H1 (cell line): ENCODE measurements around the gene ZDHHC22. TPM values are rescaled to one million over a fixed set of nuclear protein-coding genes. Genes with fewer than 3 reads are reported as not detected.

Experiments
- CTCF ChIA-PET: fragments of 300-600 bp; sonication (Branson Sonifier 250); formaldehyde crosslinking; loops from one replicate; lab custom pipeline; 2021; ENCODE audit not compliant: partially characterized antibody; lab: Charles Lee
- POLR2A ChIA-PET: fragments of 300-600 bp; sonication (Branson Sonifier 250); formaldehyde crosslinking; loops from one replicate; lab custom pipeline; 2021; ENCODE audit warnings: inconsistent platforms; ENCODE audit not compliant: partially characterized antibody; lab: Charles Lee
- DNase-seq, 2 experiments: peaks; one replicate each; pipeline versions ENCODE4 v3.0.0 to v3.0.0-alpha.2; 2010 to 2022; ENCODE audit warnings: low spot score in 2 of 2, low read depth in 1 of 2, mixed read lengths in 1 of 2
- FAIRE-seq: peaks from 2 replicates; lab custom pipeline; 2011; peaks lifted over from hg19 to GRCh38; lab: Jason Lieb, UNC
- H2AFZ ChIP-seq: 2 replicates; pipeline ENCODE4 v1.8.1; 2012; ENCODE audit warnings: low read length, inconsistent platforms
- H2AK5ac ChIP-seq: 2 replicates; pipeline ENCODE4 v1.6.1; 2013; ENCODE audit warnings: low read depth, low read length
- H2BK120ac ChIP-seq: replicated peaks from 2 replicates; pipeline ENCODE3; 2013; ENCODE audit warnings: low read depth, low read length, inconsistent platforms
- H2BK12ac ChIP-seq: 2 replicates; pipeline ENCODE4 v1.6.1; 2013; ENCODE audit warnings: low read depth, low read length
- H2BK15ac ChIP-seq: 2 replicates; pipeline ENCODE4 v1.6.1; 2013; ENCODE audit warnings: low read length
- H2BK20ac ChIP-seq: 2 replicates; pipeline ENCODE4 v1.6.1; 2013; ENCODE audit warnings: low read length
- H2BK5ac ChIP-seq: 2 replicates; pipeline ENCODE4 v1.6.1; 2013; ENCODE audit warnings: low read depth, low read length
- H3K14ac ChIP-seq: 2 replicates; pipeline ENCODE4 v1.6.1; 2013; ENCODE audit warnings: inconsistent platforms; ENCODE audit not compliant: insufficient read length
- H3K18ac ChIP-seq: 2 replicates; pipeline ENCODE4 v1.6.1; 2013; ENCODE audit warnings: low read length; ENCODE audit errors: extremely low read depth
- H3K23ac ChIP-seq: 2 replicates; pipeline ENCODE4 v1.6.1; 2013; ENCODE audit warnings: inconsistent platforms; ENCODE audit not compliant: insufficient read length
- H3K23me2 ChIP-seq: 2 replicates; pipeline ENCODE4 v1.6.1; 2013; ENCODE audit warnings: low read depth, low read length
- H3K27ac ChIP-seq: 2 replicates; pipeline ENCODE4 v1.6.1; 2011; ENCODE audit warnings: low read depth, low read length, inconsistent platforms
- H3K27me3 ChIP-seq, 4 experiments: replicated peaks in 1 of 4; 1 replicate in 1 of 4; 2 replicates in 3 of 4; pipeline versions ENCODE4 v1.6.1 to v1.8.1; 2011 to 2013; ENCODE audit warnings: low read length in 3 of 4, mild to moderate bottlenecking in 3 of 4, inconsistent platforms in 2 of 4, mixed read lengths in 2 of 4, moderate library complexity in 1 of 4; ENCODE audit not compliant: control insufficient read depth in 3 of 4, insufficient read depth in 3 of 4; ENCODE audit errors: extremely low read depth in 1 of 4
- H3K36me3 ChIP-seq, 4 experiments: 2 replicates each; pipeline versions ENCODE4 v1.6.1 to v1.8.1; 2011 to 2013; ENCODE audit warnings: mild to moderate bottlenecking in 4 of 4, low read length in 3 of 4, moderate library complexity in 2 of 4, control low read depth in 1 of 4, inconsistent platforms in 1 of 4; ENCODE audit not compliant: insufficient read depth in 4 of 4, control insufficient read depth in 2 of 4
- H3K4ac ChIP-seq: replicated peaks from 2 replicates; pipeline ENCODE3; 2013; ENCODE audit warnings: low read length, low read depth, mixed read lengths, inconsistent platforms; ENCODE audit not compliant: insufficient read length
- H3K4me1 ChIP-seq, 4 experiments: replicated peaks in 1 of 4; 1 replicate in 1 of 4; 2 replicates in 3 of 4; pipeline versions ENCODE4 v1.6.1 to v1.8.1; 2011 to 2013; ENCODE audit warnings: low read length in 3 of 4, inconsistent platforms in 2 of 4, mixed read lengths in 1 of 4; ENCODE audit not compliant: insufficient read depth in 4 of 4, control insufficient read depth in 3 of 4
- H3K4me2 ChIP-seq, 2 experiments: 2 replicates each; pipeline versions ENCODE4 v1.6.1 to v1.8.1; 2011 to 2013; ENCODE audit warnings: low read depth in 2 of 2, low read length in 2 of 2, control low read depth in 1 of 2, inconsistent platforms in 1 of 2, mild to moderate bottlenecking in 1 of 2; ENCODE audit not compliant: insufficient read depth in 1 of 2
- H3K4me3 ChIP-seq, 4 experiments: fragments of 200-600, 300-600 bp in 1 of 4; sonication (generic), shearing (Covaris generic), sonication (Bioruptor Twin) in 1 of 4; 2 replicates each; pipeline versions ENCODE4 v1.5.1 to v1.8.1; 2011 to 2016; ENCODE audit warnings: low read length in 4 of 4, low read depth in 3 of 4, control low read depth in 2 of 4, inconsistent platforms in 2 of 4, mild to moderate bottlenecking in 2 of 4, mixed read lengths in 1 of 4, moderate library complexity in 1 of 4; ENCODE audit not compliant: insufficient read depth in 2 of 4; ENCODE audit errors: extremely low read depth in 1 of 4
- H3K56ac ChIP-seq: replicated peaks from 2 replicates; pipeline ENCODE3; 2013; ENCODE audit warnings: low read depth, mild to moderate bottlenecking, mixed read lengths, low read length, inconsistent platforms; ENCODE audit not compliant: insufficient read length
- H3K79me1 ChIP-seq: 2 replicates; pipeline ENCODE4 v1.6.1; 2013; ENCODE audit warnings: low read depth, low read length, control low read depth
- H3K79me2 ChIP-seq, 2 experiments: 2 replicates each; pipeline versions ENCODE4 v1.6.1 to v1.8.1; 2012 to 2013; ENCODE audit warnings: low read length in 2 of 2, mild to moderate bottlenecking in 2 of 2, inconsistent platforms in 1 of 2; ENCODE audit not compliant: insufficient read depth in 2 of 2, control insufficient read depth in 1 of 2
- H3K9ac ChIP-seq, 4 experiments: replicated peaks in 1 of 4; 1 replicate in 1 of 4; 2 replicates in 3 of 4; pipeline versions ENCODE4 v1.6.1 to v1.8.1; 2011 to 2013; ENCODE audit warnings: low read depth in 3 of 4, low read length in 3 of 4, control low read depth in 2 of 4, mild to moderate bottlenecking in 2 of 4, moderate library complexity in 2 of 4, inconsistent platforms in 1 of 4; ENCODE audit errors: extremely low read depth in 1 of 4
- H3K9me3 ChIP-seq, 2 experiments: 2 replicates each; pipeline versions ENCODE4 v1.6.1 to v1.8.1; 2012 to 2013; ENCODE audit warnings: mild to moderate bottlenecking in 2 of 2, moderate library complexity in 2 of 2, control low read depth in 1 of 2, inconsistent platforms in 1 of 2, low read depth in 1 of 2, low read length in 1 of 2, mixed read lengths in 1 of 2; ENCODE audit not compliant: insufficient read depth in 2 of 2
- H4K20me1 ChIP-seq, 2 experiments: replicated peaks in 1 of 2; 2 replicates each; pipeline versions ENCODE3 to v1.8.1; 2011 to 2013; ENCODE audit warnings: inconsistent platforms in 2 of 2, low read length in 2 of 2, mild to moderate bottlenecking in 1 of 2; ENCODE audit not compliant: insufficient read depth in 2 of 2, control insufficient read depth in 1 of 2
- H4K5ac ChIP-seq: 2 replicates; pipeline ENCODE4 v1.6.1; 2013; ENCODE audit warnings: low read length, low read depth, mixed read lengths, inconsistent platforms; ENCODE audit not compliant: insufficient read length
- H4K8ac ChIP-seq: 2 replicates; pipeline ENCODE4 v1.8.0; 2013; ENCODE audit warnings: mild to moderate bottlenecking, moderate library complexity, low read length, inconsistent platforms; ENCODE audit not compliant: insufficient read depth; ENCODE audit errors: extremely low read depth
- H4K91ac ChIP-seq: replicated peaks from 2 replicates; pipeline ENCODE3; 2013; ENCODE audit warnings: low read length, mixed read lengths, inconsistent platforms; ENCODE audit not compliant: insufficient read length
- HDAC2 ChIP-seq, 2 experiments: fragments of 300-600 bp in 1 of 2; sonication (generic) in 1 of 2; IDR thresholded peaks; 2 replicates each; pipeline ENCODE4 v1.6.1; 2011 to 2012; ENCODE audit warnings: low read depth in 2 of 2, low read length in 2 of 2, mild to moderate bottlenecking in 2 of 2, moderate library complexity in 2 of 2, borderline replicate concordance in 1 of 2, inconsistent platforms in 1 of 2
- KDM1A ChIP-seq: fragments of 200-600, 300-600 bp; sonication (generic); IDR thresholded peaks from 2 replicates; pipeline ENCODE4 v1.7.1; 2016; ENCODE audit warnings: mild to moderate bottlenecking, low read length, borderline replicate concordance
- WGBS, 2 experiments: shearing (Covaris generic) in 1 of 2; methylation state at CpG; one replicate each; pipeline versions ENCODE4 v1.1.6 to v1.1.7; 2013 to 2015; ENCODE audit warnings: low lambda C conversion rate in 2 of 2, mixed read lengths in 2 of 2, inconsistent platforms in 1 of 2, low coverage in 1 of 2, missing lambda C conversion rate in 1 of 2; ENCODE audit not compliant: insufficient replicate concordance in 2 of 2, insufficient coverage in 1 of 2, insufficient read length in 1 of 2; ENCODE audit errors: extremely low coverage in 1 of 2, missing lambda C conversion rate in 1 of 2; 5-methylcytosine and 5-hydroxymethylcytosine counted together
- polyA plus RNA-seq, 7 experiments: library from polyadenylated mRNA; depleted of rRNA in 3 of 7; stranded (reverse) in 5 of 7; unstranded in 2 of 7; fragments of >200 nt in 5 of 7; fragments of 200-250 nt in 2 of 7; gene quantifications; 1 replicate in 5 of 7; 2 replicates in 1 of 7; 4 replicates in 1 of 7; pipeline versions ENCODE4 v1.2.1 to v1.2.3, GENCODE V29; 2011 to 2013; ENCODE audit warnings: missing spikeins in 2 of 7, mixed read lengths in 2 of 7
- total RNA-seq: library from RNA; stranded (reverse); fragmentation: NEBNext Ultra II Directional; extraction: Animal tissue kit (Norgen Biotek cat#: 25700); gene quantifications from 2 replicates; pipeline ENCODE4 v1.2.1, GENCODE V29; 2021

The ZDHHC22 gene
- total and polyA plus RNA-seq, 2 of the 8 experiments (the other 6 are each of a cell fraction or from before 2014, with no cell fraction given) = 23.8 to 55.2 TPM

- no peak overlapping the region for H2BK120ac ChIP-seq
- TF ChIP-seq KDM1A (peak; percentile 99), HDAC2 (IDR thresholded peaks at IDR 0.05; ENCODE audit: borderline replicate concordance in 1 of 2, low read depth in 2 of 2, low read length in 2 of 2) (peak in 1 of 2 experiments; percentile 97; a peak in 1 of 4 replicates)
Measured at GRCh38 chr14:77153802-77154201, 12.2 kb upstream of the ZDHHC22 start.

More at GRCh38 chr14:77153802-77154201, 12.2 kb upstream of the ZDHHC22 start:
- H2AK5ac ChIP-seq = no peak overlapping the region
- no peak overlapping the region for H3K27ac ChIP-seq
- H2AFZ ChIP-seq = no peak overlapping the region
- no peak overlapping the region for H4K8ac ChIP-seq
- H3K4ac ChIP-seq = no peak overlapping the region
- no peaks in the 10 kb centered on the region for H3K36me3 ChIP-seq
- ChIA-PET POLR2A (interaction anchor here (1.4 to 2.1 kb wide), 3 partner anchors 11 to 69 kb away, joined by 4 to 9 read pairs (median 6); partner anchors contain the start of gene TMEM63C), CTCF (interaction anchor here (0.9 to 52.5 kb wide), 18 partner anchors 13 to 278 kb away, joined by 3 to 1490 read pairs (median 11); partner anchors contain the start of genes CIPC, TMEM63C and ZDHHC22)
- H3K9me3 ChIP-seq = no peaks in the 10 kb centered on the region
- 92% methylated on average over 3 of the region's 3 CpGs; no CpG with 5 or more reads in 1 of the 2 experiments for WGBS, 2 experiments
- H3K27me3 ChIP-seq = no peaks in the 10 kb centered on the region; a peak in 1 of 7 replicates
- H2BK15ac ChIP-seq = no peak overlapping the region
- H3K18ac ChIP-seq = no peak overlapping the region
- H3K4me3 ChIP-seq = no peak overlapping the region
- no peaks in the 10 kb centered on the region for H3K79me1 ChIP-seq
- no peak overlapping the region for H3K4me2 ChIP-seq
- H2BK20ac ChIP-seq = no peak overlapping the region
- no peak overlapping the region for H3K23ac ChIP-seq
- H3K56ac ChIP-seq = no peak overlapping the region
- H4K20me1 ChIP-seq = peaks cover 0 to 2% of the 10 kb centered on the region in 2 experiments
- H4K5ac ChIP-seq = no peak overlapping the region
- no peak overlapping the region for H3K9ac ChIP-seq
- no peak overlapping the region for H4K91ac ChIP-seq
- FAIRE-seq (no peak), DNase-seq (no peak)
- no peak overlapping the region for H2BK5ac ChIP-seq
- H3K14ac ChIP-seq = no peak overlapping the region
- H3K79me2 ChIP-seq = no peaks in the 10 kb centered on the region
- no peak overlapping the region for H2BK12ac ChIP-seq
- H3K23me2 ChIP-seq = peaks cover 4% of the 10 kb centered on the region
- peaks cover 4 to 28% (median 13%) of the 10 kb centered on the region in 4 experiments for H3K4me1 ChIP-seq
